ENCODE data around the gene VEGFA. TPM values are rescaled to one million over a fixed set of nuclear protein-coding genes. Genes with fewer than 3 reads are reported as not detected.

Gene VEGFA
- total RNA-seq, 2 experiments from 2014 or later: 28.9 to 35.1 TPM

DNA sequence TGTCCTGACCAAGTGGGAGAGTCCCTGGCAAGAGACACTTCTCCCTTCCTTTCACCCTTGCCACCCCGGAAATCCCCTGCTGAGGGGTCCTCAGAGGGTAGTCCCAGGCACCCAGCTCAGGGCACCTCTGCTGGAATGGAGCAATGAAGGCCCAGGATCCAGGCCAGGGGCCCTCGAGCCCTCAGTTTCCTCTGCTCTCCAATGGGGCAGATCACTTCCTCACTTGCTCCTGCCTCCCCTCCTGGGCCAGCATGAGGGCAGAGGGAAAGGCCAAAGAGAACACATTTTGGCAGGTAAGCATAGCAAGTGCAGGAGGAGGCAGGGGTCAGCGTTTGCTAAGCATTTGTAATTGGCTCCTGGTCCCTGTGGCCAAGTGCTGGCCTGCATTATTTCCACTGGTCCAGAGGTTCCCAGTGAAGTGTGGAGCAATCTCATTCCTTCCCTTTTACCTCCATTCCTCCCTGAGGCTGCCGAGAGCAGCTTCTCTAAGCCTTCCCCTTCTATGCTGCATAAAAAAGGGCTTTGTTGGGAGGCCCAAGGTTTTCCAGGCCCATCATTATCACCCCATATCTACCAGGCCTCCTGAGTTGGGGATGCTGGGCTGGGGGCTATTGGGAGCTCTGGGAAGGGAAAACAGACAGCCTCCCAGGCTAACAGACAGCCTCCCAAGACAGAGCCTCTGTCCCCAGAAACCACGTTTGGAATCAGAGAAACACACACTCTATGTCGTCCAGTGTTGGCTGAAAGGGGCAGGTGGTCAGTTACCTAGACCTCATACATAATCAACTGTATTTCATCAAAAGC is 28.8 kb upstream of the VEGFA start:
- Mint-ChIP-seq H3K27me3 (peaks cover 4% of the 10 kb centered on the region), H3K27ac (no peak overlapping the region), H3K4me1 (ENCODE audit: low read depth) (no peaks in the 10 kb centered on the region), H3K4me3 (no peak overlapping the region), H3K9me3 (no peaks in the 10 kb centered on the region), H3K36me3 (no peaks in the 10 kb centered on the region)
- ChIA-PET CTCF (interaction anchor here (1.1 to 2.5 kb wide), 2 partner anchors 29 to 75 kb away, joined by 5 to 6 read pairs; partner anchors contain the start of gene VEGFA), POLR2A (no interaction called here)
- no peak for DNase-seq
- intact Hi-C loops (cut with micrococcal nuclease): no loop called here

GRCh38 chr6:43741829-43742228 is 28.2 kb upstream of the VEGFA start:
- Mint-ChIP-seq H3K36me3 (no peaks in the 10 kb centered on the region), H3K27me3 (peaks cover 6% of the 10 kb centered on the region), H3K27ac (no peak overlapping the region), H3K9me3 (no peaks in the 10 kb centered on the region), H3K4me3 (no peak overlapping the region), H3K4me1 (ENCODE audit: low read depth) (no peaks in the 10 kb centered on the region)
- no peak for DNase-seq
- POLR2A ChIA-PET: no interaction called here
- intact Hi-C loops (cut with micrococcal nuclease): no loop called here
- CTCF ChIA-PET: no interaction called here

DNA sequence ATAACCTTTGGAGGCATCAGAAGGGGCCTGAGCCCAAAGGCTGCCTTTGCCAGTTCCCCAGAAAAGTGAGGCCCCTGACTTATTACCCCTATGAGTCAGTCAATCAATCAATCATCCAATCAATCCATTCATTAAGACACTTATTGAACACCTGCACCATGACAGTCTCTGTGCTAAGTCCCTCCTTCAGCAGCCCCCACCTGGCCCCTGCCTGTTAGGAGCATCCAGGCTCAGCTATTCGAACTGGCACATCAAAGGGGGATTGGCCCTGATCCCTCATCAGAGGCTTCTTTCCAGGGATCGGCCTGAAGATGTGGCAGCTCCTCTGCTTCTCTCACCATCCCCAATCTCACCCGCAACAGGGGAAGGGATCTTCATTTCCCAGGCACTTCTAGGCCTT is 27.7 kb upstream of the VEGFA start:
- POLR2A ChIA-PET: no interaction called here
- intact Hi-C loops (cut with micrococcal nuclease): no loop called here
- H3K27ac Mint-ChIP-seq: no peak overlapping the region
- H3K4me1 Mint-ChIP-seq (ENCODE audit: low read depth): no peaks in the 10 kb centered on the region
- no peak overlapping the region for H3K4me3 Mint-ChIP-seq
- H3K36me3 Mint-ChIP-seq: no peaks in the 10 kb centered on the region
- DNase-seq: no peak
- CTCF ChIA-PET: interaction anchor here (0.8 kb wide), 1 partner anchor 332 kb away, joined by 3 read pairs; no protein-coding TSS in a partner anchor
- H3K9me3 Mint-ChIP-seq: no peaks in the 10 kb centered on the region
- peaks cover 6% of the 10 kb centered on the region for H3K27me3 Mint-ChIP-seq

DNA sequence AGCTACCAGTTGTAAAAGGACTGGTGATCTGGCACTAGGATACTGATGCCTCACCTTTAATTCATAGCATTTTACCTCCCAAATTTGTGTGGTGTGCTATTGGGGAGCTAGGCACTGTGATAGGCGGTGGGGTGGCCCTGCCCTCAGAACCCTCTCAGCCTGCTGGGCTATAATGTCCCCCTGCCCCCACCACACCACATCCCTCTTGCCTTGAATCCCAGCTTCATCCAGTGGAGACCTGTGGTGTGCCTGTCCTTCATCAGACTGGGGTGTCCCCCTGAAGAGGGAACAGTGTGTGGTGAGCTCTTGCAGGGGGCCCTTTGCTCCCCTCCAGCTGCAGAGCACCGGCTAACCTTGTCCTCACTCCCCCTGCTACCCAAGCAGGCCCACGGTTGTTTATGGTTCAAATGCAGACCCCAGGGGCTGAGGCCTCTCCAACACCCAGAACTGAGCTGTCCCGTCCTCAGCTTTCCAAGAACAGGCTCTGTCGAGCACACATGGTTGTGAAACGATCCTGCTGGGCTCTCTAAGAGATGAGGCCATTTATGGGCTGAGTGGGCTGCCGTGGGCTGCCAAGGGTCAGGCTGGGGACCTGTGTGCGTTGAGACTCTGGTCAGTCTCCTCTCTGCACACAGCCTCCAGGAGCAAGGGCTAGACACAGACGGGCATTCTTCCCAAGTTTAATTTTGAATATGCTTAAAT is 26.9 kb upstream of the VEGFA start:
- H3K36me3 Mint-ChIP-seq: no peaks in the 10 kb centered on the region
- no peaks in the 10 kb centered on the region for H3K9me3 Mint-ChIP-seq
- CTCF ChIA-PET: interaction anchor here (0.8 kb wide), 1 partner anchor 332 kb away, joined by 3 read pairs; no protein-coding TSS in a partner anchor
- H3K27ac Mint-ChIP-seq: no peak overlapping the region
- POLR2A ChIA-PET: no interaction called here
- intact Hi-C loops (cut with micrococcal nuclease): no loop called here
- H3K4me3 Mint-ChIP-seq: no peak overlapping the region
- no peak for DNase-seq
- H3K27me3 Mint-ChIP-seq: peaks cover 6% of the 10 kb centered on the region
- H3K4me1 Mint-ChIP-seq (ENCODE audit: low read depth): no peaks in the 10 kb centered on the region

DNA sequence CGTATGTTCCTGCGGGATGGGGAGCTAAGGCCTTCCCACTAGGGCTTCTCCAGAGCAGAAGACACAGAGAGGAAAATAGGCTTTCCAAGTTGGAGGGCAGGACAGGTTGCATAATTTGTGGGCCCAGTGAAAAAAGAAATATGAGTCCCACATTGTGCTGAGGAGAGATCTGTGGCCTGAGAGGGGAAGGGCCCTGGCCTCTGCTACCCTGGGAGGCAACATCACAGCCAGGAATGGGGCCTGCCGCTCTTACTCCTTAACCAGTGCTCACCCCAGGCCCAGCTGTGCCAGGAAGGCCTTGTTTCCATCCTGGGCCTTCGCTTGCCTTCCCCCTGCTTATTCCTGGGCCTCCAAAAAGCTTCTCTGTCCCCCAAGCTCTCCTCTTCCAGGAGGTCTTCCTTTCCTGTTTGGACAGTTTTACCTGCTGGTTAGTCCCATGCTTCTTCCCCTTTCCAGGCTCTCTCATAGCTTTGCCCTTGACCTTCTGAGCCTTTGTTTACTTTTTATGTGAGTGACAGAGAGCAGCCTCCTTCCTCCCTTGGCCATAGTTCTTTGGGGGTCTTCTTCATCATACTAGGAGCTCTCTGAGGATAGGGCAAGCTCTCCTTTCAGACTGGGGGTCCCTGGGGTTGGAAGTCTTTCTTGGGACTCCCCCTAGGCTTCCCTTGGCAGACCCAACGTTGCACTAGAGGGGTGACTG is 26.2 kb upstream of the VEGFA start:
- no peaks in the 10 kb centered on the region for H3K9me3 Mint-ChIP-seq
- ChIA-PET POLR2A (no interaction called here), CTCF (no interaction called here)
- no peak overlapping the region for H3K27ac Mint-ChIP-seq
- no peak for DNase-seq
- intact Hi-C loops (cut with micrococcal nuclease): no loop called here
- no peaks in the 10 kb centered on the region for H3K4me1 Mint-ChIP-seq (ENCODE audit: low read depth)
- H3K27me3 Mint-ChIP-seq: peaks cover 6% of the 10 kb centered on the region
- no peaks in the 10 kb centered on the region for H3K36me3 Mint-ChIP-seq
- no peak overlapping the region for H3K4me3 Mint-ChIP-seq

- no peaks in the 10 kb centered on the region for H3K4me1 Mint-ChIP-seq (ENCODE audit: low read depth)
- ChIA-PET POLR2A (no interaction called here), CTCF (interaction anchor here (1.3 to 1.7 kb wide), 2 partner anchors 13 to 77 kb away, joined by 8 to 10 read pairs; no protein-coding TSS in a partner anchor)
- H3K4me3 Mint-ChIP-seq: no peak overlapping the region
- peaks cover 6% of the 10 kb centered on the region for H3K27me3 Mint-ChIP-seq
- no peaks in the 10 kb centered on the region for H3K9me3 Mint-ChIP-seq
- no peaks in the 10 kb centered on the region for H3K36me3 Mint-ChIP-seq
- no peak overlapping the region for H3K27ac Mint-ChIP-seq
- intact Hi-C loops (cut with micrococcal nuclease): no loop called here
- DNase-seq: no peak
Measured at GRCh38 chr6:43744491-43744890, 25.5 kb upstream of the VEGFA start.

- no peak overlapping the region for H3K27ac Mint-ChIP-seq
- no peak for DNase-seq
- H3K4me3 Mint-ChIP-seq: no peak overlapping the region
- H3K4me1 Mint-ChIP-seq (ENCODE audit: low read depth): no peaks in the 10 kb centered on the region
- CTCF ChIA-PET: interaction anchor here (0.6 to 1.7 kb wide), 4 partner anchors 13 to 329 kb away, joined by 3 to 10 read pairs (median 6); no protein-coding TSS in a partner anchor
- POLR2A ChIA-PET: no interaction called here
- H3K9me3 Mint-ChIP-seq: no peaks in the 10 kb centered on the region
- no peaks in the 10 kb centered on the region for H3K36me3 Mint-ChIP-seq
- peaks cover 6% of the 10 kb centered on the region for H3K27me3 Mint-ChIP-seq
- intact Hi-C loops (cut with micrococcal nuclease): no loop called here
Measured at GRCh38 chr6:43744931-43745727, 24.9 kb upstream of the VEGFA start.

DNA sequence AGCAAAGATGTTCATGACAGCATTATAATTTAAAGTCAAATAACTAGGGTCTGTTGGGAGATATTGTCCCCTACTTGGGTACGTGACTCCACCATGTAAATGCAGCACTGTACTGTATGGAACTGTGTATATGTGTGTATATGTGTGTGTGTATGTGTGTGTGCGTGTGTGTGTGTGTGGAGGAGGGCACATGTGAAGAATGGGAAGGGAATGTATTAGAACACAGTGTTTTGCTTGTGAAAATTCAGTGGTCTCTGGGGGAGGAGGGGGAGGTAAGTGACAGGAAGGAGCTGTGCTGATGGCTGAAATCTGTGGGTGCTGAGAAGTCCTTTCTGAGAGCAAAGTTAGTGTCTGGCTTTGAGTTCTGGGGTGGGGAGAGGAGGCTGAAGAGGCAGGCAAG is 23.9 kb upstream of the VEGFA start:
- no peaks in the 10 kb centered on the region for H3K4me1 Mint-ChIP-seq (ENCODE audit: low read depth)
- CTCF ChIA-PET: interaction anchor here (1.7 to 1.9 kb wide), 2 partner anchors 12 to 79 kb away, joined by 6 to 10 read pairs; no protein-coding TSS in a partner anchor
- no peak overlapping the region for H3K27ac Mint-ChIP-seq
- intact Hi-C loops (cut with micrococcal nuclease): no loop called here
- peaks cover 6% of the 10 kb centered on the region for H3K27me3 Mint-ChIP-seq
- no peaks in the 10 kb centered on the region for H3K9me3 Mint-ChIP-seq
- H3K4me3 Mint-ChIP-seq: no peak overlapping the region
- DNase-seq: no peak
- H3K36me3 Mint-ChIP-seq: no peaks in the 10 kb centered on the region
- POLR2A ChIA-PET: no interaction called here

GRCh38 chr6:43746613-43747102 is 23.4 kb upstream of the VEGFA start:
- no peak for DNase-seq
- ChIA-PET CTCF (interaction anchor here (1.9 kb wide), 1 partner anchor 79 kb away, joined by 6 read pairs; no protein-coding TSS in a partner anchor), POLR2A (interaction anchor here (1.4 kb wide), 1 partner anchor 16 kb away, joined by 3 read pairs; no protein-coding TSS in a partner anchor)
- Mint-ChIP-seq H3K36me3 (no peaks in the 10 kb centered on the region), H3K27ac (no peak overlapping the region), H3K4me1 (ENCODE audit: low read depth) (no peaks in the 10 kb centered on the region), H3K4me3 (no peak overlapping the region), H3K27me3 (peaks cover 6% of the 10 kb centered on the region), H3K9me3 (no peaks in the 10 kb centered on the region)
- intact Hi-C loops (cut with micrococcal nuclease): no loop called here

GRCh38 chr6:43747784-43748183 is 22.2 kb upstream of the VEGFA start:
- intact Hi-C loops (cut with micrococcal nuclease): no loop called here
- ChIA-PET CTCF (interaction anchor here (1.9 kb wide), 1 partner anchor 80 kb away, joined by 6 read pairs; no protein-coding TSS in a partner anchor), POLR2A (interaction anchor here (1.4 kb wide), 1 partner anchor 15 kb away, joined by 3 read pairs; no protein-coding TSS in a partner anchor)
- Mint-ChIP-seq H3K4me3 (no peak overlapping the region), H3K4me1 (ENCODE audit: low read depth) (no peaks in the 10 kb centered on the region), H3K9me3 (no peaks in the 10 kb centered on the region), H3K27me3 (peaks cover 6% of the 10 kb centered on the region), H3K27ac (no peak overlapping the region), H3K36me3 (no peaks in the 10 kb centered on the region)
- DNase-seq: no peak

- no peaks in the 10 kb centered on the region for H3K9me3 Mint-ChIP-seq
- ChIA-PET POLR2A (no interaction called here), CTCF (interaction anchor here (0.5 to 0.8 kb wide), 4 partner anchors 10 to 1227 kb away, joined by 3 to 4 read pairs (median 3); no protein-coding TSS in a partner anchor)
- H3K27ac Mint-ChIP-seq: no peak overlapping the region
- no peak overlapping the region for H3K4me3 Mint-ChIP-seq
- intact Hi-C loops (cut with micrococcal nuclease): no loop called here
- H3K4me1 Mint-ChIP-seq (ENCODE audit: low read depth): no peaks in the 10 kb centered on the region
- no peaks in the 10 kb centered on the region for H3K36me3 Mint-ChIP-seq
- DNase-seq: no peak
- H3K27me3 Mint-ChIP-seq: peaks cover 6% of the 10 kb centered on the region
Measured at GRCh38 chr6:43748765-43749164, 21.2 kb upstream of the VEGFA start.

All from activated CD4-positive, alpha-beta memory T cell treated with anti-CD3 and anti-CD28 coated beads for 36 hours (primary cell).